Thyroid gland (tissue), 4 donors: ENCODE data around the gene NPSR1.

Experiments
- POLR2A ChIP-seq, 2 donors: fragments of 450-650 bp; IDR thresholded peaks; one replicate each; pipeline ENCODE4 v1.6.1; 2017; ENCODE audit warnings: antibody characterized with exemption in 2 of 2, mild to moderate bottlenecking in 2 of 2, moderate library complexity in 1 of 2
- TF ChIP-seq, protein P1 (sequence below), 6 experiments: fragments of 200-600 bp in 3 of 6; fragments of 450-650 bp in 3 of 6; sonication (generic) in 3 of 6; IDR thresholded peaks; one replicate each; pipeline ENCODE4 v1.5.1; 2016 to 2019; ENCODE audit warnings: antibody characterized with exemption in 6 of 6, mild to moderate bottlenecking in 2 of 6, inconsistent platforms in 1 of 6, moderate library complexity in 1 of 6

DNA sequence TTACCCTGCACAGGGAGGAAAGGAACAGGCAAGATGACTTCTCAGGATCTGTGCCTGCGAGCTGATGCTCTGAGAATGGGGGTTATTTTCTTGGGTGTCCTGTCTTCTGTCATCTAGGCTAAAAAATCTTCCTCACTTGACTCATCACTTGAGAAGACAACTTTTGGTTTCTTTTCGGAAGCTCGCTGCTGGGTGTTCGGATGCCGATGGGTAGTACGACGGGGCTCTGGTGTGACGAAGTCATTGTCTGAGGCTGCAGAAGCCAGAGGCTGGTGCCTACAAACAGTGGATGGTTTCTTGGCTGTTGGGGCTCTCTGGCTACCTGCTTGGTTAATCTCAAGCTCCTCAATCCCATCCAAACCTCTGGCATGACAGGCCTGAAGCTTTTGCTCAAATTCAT, 92.2 kb downstream of the NPSR1 start:
- TF ChIP-seq, protein P1, sequence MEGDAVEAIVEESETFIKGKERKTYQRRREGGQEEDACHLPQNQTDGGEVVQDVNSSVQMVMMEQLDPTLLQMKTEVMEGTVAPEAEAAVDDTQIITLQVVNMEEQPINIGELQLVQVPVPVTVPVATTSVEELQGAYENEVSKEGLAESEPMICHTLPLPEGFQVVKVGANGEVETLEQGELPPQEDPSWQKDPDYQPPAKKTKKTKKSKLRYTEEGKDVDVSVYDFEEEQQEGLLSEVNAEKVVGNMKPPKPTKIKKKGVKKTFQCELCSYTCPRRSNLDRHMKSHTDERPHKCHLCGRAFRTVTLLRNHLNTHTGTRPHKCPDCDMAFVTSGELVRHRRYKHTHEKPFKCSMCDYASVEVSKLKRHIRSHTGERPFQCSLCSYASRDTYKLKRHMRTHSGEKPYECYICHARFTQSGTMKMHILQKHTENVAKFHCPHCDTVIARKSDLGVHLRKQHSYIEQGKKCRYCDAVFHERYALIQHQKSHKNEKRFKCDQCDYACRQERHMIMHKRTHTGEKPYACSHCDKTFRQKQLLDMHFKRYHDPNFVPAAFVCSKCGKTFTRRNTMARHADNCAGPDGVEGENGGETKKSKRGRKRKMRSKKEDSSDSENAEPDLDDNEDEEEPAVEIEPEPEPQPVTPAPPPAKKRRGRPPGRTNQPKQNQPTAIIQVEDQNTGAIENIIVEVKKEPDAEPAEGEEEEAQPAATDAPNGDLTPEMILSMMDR (IDR thresholded peaks at IDR 0.05): no peak
- no peak for TF ChIP-seq POLR2A (IDR thresholded peaks at IDR 0.05)
